C4-2B (cell line): ENCODE measurements around the gene MYO1E.

Experiments
- ZFX ChIP-seq: fragments of 450-650 bp; IDR thresholded peaks from 2 replicates; pipeline ENCODE4 v1.6.1; 2017
- TF ChIP-seq, protein P1 (sequence below): fragments of 450-650 bp; conservative IDR thresholded peaks from 2 replicates; pipeline ENCODE4 v1.5.1; 2017; ENCODE audit warnings: mild to moderate bottlenecking

DNA sequence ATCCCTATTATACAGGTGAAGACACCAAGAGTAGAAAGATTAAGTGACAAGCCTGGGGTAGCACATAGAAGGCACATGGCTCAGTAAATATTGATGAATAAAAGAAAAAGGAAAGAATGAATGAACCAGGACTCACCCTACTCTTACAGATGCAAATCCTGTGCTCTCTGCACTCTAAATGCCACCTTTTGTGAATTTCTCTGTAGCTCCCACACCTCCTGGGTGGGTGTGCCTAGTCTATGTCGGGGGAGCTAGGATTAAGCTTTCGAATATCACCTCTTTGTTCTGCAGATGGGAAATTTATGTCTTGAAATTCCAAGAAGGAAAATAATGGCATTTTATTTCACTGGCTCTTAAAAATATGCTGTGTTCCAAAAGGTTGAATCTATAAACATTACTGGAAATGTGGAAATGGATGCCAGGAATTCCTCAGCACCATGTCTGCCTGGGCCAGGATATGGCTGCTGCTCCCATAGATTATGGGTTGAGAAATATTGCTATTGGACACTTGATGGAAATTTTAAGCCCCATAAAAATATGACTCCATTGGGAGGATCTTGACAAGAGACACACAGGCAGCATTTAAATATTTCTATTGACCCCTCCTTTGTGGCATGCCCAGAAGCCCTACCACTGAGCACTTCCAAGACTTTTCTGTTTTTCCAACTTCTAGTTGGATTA is 224.4 kb downstream of the MYO1E start:
- TF ChIP-seq, protein P1, sequence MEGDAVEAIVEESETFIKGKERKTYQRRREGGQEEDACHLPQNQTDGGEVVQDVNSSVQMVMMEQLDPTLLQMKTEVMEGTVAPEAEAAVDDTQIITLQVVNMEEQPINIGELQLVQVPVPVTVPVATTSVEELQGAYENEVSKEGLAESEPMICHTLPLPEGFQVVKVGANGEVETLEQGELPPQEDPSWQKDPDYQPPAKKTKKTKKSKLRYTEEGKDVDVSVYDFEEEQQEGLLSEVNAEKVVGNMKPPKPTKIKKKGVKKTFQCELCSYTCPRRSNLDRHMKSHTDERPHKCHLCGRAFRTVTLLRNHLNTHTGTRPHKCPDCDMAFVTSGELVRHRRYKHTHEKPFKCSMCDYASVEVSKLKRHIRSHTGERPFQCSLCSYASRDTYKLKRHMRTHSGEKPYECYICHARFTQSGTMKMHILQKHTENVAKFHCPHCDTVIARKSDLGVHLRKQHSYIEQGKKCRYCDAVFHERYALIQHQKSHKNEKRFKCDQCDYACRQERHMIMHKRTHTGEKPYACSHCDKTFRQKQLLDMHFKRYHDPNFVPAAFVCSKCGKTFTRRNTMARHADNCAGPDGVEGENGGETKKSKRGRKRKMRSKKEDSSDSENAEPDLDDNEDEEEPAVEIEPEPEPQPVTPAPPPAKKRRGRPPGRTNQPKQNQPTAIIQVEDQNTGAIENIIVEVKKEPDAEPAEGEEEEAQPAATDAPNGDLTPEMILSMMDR = no peak
- no peak for TF ChIP-seq ZFX
